Measurements from ENCODE around the gene AGL. TPM values are rescaled to one million over a fixed set of nuclear protein-coding genes. Genes with fewer than 3 reads are reported as not detected.

Gene AGL
- total and polyA plus RNA-seq, 2 of the 8 experiments (the other 6 are each of a cell fraction or from before 2014, with no cell fraction given), result 2.7 to 19.2 TPM

DNA sequence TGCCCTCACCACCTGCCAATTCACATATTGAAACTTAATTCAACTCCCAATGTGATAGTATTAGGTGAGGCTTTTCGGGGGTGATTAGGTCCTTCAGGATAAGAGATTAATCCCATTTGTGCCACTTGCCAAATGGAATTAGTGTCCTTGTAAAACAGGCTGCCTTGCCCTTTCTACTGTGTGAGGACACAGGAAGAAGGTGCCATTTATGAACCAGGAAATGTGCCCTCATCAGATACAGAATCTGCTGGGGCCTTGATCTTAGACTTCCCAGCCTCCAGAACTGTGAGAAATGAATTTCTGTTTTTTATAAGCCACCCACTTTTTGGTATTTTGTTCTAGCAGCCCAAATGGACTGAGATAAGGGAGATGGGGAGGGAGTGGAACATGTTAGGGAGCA, 39.1 kb upstream of the AGL start (continued):
- TF ChIP-seq POLR2AphosphoS5 (IDR thresholded peaks at IDR 0.05; ENCODE audit: low read depth, low read length), result no peak
